Hippocampal formation (tissue), 2 donors: Measurements from ENCODE around the gene CDH20.
"Not testable (repeated sequence)": the region's sequence is repeated elsewhere in the genome, so short reads cannot be mapped to it uniquely, and the experiment has no call there.

Experiments
- DNase-seq, 2 donors: peaks; one replicate each; lab custom pipeline; 2025; lab: John Stamatoyannopoulos, UW

Gene CDH20

DNA sequence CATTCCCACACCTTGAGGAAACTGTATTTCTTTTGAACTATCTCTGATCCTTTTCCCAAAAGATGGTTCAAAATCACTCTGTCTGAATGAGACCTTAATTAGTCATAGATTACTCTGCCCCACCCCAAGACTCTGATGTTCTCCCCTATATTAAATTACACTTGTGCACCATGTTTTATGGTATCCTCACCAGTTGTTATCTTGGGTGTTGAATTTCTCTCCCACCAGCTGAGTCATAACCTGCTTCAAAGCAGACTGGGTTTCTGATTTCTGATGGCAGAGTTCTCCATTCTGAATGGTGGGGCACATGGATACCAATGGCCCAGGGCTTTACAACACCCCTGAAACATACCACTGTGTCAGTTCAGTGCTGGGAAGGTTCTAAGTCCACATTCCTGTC is 15.0 kb downstream of the CDH20 start:
- DNase-seq, result no peak

DNA sequence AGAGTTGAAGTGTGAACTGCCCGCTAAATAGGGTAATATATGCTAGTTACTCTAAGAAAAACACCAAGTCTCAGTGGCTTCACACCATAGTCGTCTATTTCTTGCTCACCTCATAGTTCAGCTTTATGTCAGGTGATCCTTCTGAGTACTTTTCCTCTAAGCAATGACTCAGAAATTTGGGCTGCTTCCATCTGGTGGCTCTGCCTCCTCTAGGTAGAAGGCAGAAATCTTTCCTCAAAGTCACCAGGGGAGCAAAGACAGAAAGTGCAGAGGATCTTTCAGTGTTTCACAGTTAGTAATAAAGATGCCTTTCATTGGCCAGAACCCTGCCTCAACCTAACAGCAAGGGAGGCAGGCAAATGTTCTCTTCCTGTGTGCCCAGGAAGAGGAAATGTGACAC is 17.3 kb downstream of the CDH20 start:
- DNase-seq, result no peak

DNA sequence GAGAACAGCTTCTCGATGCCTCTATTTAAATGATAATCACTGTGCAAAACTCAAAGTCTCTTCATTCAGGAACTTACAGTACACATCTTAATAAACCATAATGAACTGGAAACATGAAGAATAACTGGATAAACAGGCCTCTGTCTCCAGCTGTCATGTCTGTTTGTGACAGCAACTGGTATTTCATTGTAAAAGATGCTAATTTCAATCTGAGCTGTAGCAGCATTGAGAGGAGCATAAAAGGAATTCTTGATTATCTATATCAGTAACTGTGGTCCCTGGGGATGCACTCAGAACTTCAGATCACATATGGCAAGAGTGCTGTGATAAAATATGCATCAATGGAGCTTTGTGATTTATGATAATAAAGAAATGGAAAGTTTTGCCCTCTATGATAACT is 18.8 kb downstream of the CDH20 start:
- DNase-seq, result no peak

DNA sequence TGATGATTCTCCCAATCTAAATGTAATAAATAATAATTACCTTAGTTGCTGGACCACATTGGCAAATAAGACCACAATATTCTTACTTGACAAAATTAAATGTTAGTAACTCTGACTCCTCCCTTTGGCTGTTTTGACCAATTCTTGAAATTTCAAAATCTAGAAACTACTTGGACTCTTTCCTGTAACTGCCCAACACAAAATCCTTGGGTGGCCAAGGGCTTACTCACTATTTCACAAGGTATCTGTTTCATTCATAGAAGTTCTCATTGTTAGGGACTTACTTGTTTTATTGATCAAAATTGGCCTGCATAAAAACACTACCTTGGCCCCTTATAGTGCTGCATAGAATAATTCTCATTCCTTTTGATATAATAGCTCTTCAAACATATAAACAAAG is 19.4 kb downstream of the CDH20 start:
- no peak for DNase-seq

DNA sequence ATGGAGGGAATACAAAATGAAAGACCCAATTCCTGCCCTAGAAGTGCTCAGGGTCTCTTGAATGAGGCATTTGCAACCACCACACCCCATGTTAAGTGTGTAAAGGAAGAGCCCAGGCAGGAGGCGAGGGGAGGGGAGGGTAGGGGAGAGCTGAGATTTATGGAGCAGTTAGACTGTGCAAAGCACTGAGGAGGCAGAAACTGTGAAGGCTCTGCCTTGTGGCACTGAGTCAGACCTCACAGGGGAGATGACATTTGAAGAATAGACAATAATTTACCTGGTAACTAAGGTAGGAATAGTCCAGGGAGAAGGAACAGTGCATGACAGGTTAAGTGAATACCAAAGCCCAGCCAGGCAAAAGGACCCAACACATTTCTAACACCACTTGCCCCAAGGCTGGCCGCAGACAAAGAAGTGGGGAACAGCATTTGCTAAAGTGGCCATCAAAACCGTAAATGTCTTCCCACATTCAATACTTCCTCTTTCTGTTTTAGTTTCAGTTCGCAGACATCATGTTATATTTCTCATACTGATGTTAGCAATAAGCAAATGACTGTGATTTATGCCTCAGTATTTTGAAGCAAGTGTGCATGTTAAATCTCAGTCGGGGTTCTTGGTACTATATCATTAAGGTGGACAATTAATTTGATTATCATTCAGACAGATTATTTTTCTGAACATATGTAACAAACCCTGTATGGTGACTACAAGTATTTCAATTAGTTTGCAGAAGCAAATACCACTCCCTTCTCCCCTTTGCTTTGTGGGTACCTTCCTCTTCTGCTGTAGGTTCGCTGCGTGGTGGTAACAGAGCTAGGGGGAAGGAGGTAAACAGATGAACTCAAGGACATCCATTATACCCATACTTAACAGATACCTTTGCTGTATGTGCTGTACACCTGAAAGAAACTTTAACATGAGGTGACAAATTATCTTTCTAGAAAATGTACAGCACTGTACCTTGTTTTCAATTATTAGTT is 27.5 kb downstream of the CDH20 start:
- no peak for DNase-seq

DNA sequence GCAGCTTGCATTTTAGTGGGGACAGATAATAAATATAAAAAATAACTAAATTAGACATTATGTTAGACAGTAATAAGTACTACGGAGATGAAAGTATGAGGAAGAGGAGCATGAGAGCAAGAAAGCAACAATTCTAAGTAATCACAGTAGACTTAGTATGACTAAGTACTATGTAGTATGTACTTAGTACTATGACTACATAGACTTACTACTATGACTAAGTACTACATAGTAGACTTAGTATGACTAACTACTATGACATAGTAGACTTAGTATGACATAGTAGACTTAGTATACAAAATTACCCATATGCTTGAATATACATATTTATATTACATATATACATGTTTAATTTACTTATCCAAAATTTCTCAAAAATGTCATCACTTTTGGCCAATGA is 29.3 kb downstream of the CDH20 start:
- DNase-seq, result no peak

DNA sequence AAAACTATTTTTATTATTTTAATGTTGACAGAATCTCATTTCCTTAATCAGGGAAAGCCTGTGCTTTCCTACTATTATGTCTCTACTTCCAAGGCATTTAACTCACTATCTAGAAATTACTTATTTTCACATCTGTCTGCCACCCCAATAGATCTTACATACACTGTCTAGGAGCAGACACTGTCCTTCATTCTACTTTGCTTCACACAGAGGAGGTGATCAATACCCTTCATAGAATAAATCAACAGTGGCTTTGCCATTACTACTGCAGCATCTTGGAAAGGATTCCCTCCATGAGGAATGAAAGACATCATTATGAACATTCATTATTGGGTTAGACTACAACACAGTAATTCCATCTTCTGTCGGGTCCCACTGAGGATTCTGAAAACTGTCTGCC is 31.7 kb downstream of the CDH20 start:
- no peak for DNase-seq

DNA sequence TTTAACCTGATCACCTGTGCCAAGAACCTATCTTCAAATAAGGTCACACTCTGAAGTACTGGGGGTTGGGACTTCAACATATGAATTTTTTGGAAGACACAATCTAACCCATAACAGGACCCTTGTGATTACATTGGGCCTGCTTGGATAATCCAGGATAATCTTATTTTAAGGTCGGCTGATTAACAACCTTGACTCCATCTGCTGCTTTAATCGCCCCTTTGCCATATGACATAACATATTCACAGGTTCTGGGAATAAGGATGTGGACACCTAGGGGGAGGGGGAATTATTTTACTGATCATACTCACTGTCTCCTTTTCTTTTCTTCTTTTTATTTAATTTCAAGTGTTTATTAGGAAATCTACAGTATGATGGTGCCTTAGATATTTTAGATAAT is 34.8 kb downstream of the CDH20 start:
- DNase-seq, result no peak

DNA sequence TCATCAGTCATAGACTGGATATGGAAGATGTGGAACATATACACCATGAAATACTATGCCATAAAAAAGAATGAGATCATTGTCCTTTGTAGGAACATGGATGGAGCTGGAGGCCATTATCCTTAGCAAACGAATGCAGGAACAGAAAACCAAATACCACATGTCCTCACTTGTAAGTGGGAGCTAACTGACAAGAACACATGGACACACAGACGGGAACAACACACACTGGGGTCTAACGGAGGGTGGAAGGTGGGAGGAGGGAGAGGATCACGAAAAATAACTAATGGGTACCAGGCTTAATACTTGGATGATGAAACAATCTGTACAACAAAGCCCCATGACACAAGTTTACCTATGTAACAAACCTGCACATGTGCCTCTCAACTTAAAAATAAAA is 36.4 kb downstream of the CDH20 start:
- DNase-seq, result not testable (repeated sequence)

DNA sequence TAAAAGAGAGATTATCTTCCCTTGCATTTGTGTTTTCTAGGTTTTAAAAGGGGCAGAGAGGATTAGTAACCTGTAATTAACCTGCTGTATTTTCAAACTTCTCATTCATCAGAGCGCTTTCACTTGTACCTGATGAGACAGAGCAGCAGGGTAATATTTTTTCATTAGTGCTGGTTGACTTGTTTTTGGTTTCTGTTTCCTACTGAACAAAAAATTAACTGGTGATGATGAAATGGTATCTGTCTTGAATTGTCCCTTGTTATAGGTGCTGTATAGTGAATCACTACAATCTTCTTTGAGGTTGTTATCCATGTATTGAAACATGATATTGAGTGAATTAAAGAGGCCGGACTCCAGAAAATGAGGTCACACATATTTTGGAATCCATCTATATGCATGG is 37.9 kb downstream of the CDH20 start:
- DNase-seq, result no peak

DNA sequence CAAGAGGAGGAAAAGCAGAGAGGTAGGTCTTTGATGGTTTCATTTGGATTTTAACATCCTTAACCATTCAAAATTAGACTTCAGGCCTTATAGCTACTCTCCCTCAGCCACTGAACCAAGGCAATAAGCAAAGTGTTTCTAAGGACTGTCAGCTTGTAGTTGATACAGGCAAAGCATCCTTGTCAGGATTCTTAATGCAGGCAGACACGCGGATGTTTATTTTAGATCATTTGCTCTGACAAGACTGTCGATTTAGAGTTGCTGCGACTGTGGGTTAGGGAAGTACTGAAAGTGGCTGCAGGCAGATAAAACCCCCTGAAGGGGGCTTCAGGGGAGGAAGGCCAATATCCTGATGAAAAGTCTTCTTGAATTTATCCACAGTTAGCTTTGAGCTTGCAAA is 46.6 kb downstream of the CDH20 start:
- no peak for DNase-seq

DNA sequence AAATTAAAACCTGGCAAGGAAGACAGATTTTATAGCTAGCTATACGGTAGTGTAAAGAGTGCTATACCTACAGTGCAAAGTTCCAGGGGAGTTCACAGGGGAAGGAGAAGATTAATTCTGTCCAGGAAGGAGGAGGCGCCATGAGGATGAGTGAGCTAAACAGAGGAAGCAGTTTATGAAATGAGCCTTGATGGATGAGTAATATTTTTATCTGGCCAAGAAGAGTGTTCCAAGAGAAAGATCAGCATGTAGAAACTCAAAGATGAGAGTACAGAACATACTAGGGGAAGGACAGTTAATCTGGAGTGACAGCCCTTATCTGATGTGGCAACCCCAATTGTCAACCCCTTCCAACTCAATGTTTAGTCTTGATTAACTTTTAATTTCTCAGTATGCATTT is 54.8 kb downstream of the CDH20 start:
- DNase-seq, result no peak

DNA sequence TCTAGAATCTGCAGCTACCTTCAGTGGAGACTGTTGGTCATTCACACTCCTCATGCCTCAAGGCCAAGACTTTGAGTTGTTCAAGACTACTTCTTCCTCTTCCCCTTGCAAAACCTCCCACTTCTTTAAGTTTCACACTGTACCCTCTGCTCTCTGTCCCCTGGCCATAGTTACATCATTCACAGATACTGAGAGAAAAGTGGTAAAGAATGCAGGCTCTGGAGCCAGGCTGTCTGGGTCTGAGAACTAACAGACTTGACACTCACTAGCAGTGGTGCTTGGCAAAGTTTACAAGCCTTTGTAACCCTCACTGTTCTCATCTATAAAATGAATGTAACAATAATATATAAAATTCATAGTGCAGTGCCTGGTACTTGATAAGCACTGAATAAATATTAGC is 61.8 kb downstream of the CDH20 start:
- no peak for DNase-seq

DNA sequence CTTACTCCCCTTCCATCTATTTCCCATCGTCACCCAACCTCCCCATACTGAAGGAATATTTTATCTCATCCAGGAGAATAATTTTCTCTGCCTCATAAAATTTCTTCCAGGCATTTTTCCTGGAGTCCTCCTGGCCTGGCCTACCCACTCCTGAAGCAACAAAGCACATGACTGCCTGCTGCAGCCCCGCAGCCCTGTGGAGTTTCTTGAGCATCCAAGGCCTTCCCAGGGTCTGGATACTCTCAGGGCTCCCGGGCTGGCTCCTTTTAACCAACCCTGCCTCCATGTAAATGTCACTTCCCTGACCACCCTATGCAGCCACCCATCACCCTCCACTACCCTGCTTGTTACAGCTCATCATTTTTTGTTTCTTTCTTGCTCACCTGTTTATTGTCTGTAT is 64.0 kb downstream of the CDH20 start:
- no peak for DNase-seq

DNA sequence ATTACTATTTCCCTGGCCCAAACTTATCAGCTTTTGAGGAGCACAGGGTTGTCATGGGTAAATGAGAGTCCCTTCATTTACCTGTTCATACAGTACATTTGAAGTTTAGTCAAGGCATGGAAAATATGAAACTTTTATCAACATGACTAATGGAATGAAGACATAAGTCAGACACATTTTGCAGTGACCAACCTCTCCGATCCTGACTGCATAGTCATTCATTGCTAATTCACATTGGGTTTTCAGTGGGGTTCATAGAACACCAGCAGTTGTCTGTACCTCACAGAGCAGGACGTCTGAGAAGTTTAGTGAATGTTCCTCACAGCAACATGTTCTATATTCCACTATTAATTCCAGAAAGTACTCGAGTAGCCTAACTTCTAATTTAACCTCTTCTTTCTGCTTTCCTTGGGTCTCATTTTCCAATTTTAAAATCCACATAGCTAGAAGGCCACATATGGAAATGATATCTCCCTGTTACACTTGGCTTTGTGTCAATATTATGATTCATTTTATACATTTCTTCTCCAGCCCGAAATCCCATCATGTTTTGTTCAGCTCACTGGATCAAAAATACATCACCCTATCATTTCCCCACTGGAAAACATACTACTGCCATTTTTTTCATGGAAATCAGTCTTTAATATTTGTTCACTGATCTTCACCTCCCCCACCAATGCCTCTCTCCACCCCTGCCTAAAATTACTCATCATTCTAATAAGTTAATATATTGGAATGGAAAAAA is 65.9 kb downstream of the CDH20 start:
- no peak for DNase-seq

DNA sequence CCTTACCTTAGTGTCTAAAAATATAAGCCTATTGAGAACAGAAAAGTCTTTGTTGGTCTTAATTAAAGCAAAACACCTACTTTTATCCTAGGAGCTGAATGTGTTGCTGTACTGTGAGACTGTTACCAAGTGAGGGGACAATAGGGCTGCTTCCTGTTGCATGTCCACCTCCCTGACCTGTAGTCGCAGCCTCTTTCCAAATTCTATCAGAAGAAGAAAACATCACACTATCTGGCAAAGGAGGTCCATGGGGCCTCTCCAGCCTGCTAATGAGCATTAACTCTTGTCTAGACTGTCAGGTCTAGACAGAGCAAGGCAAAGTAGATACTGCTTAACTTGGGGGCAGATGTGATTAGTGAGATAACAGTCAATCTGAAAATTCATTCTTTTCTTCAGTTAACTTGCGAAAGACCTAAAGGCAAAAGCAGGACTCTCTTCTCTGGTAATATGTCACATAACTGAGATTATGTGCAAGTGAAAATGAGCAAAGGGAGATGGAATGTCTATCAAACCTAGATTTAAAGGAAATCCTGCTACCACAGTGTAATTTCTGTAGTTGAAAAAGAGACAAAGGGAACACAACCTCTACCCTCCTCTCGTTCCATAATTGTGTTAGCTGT is 66.9 kb downstream of the CDH20 start:
- DNase-seq, result no peak

DNA sequence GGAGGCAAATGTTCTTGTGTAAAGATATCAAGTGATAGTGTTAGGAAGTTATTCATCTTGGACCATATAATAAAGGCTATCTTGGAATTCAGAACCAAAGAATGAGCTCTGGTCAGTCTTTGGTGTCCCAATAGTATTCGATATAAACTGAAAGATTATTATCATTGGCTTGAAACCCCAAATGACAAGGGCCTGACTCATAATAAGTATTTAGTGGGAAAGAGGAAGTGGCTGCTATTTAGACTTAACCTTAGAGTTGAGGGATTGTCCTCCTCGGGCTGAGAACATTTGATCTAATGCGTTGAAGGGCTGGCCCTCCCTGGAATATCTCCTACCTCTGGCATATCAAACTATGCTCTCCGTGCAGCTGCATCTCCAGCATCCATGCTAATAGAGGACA is 67.5 kb downstream of the CDH20 start:
- DNase-seq, result no peak

DNA sequence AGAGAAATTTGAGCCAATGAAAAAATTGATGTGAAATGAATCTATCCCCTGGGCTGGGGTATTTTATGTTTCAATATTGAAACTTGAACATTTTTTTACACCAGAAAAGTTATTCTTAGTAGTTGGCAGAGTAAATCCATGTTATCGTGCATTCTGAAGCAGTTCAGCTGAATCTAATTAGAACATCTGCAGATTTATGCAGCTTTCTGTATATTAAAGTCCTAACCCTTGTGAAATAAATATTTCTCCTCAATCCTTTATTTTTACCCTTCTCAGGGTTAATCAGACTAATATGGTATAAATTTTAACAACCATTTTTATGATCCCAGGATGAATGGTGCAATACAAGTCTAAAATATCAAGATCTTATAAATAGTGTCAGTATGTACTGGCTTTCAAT is 69.5 kb downstream of the CDH20 start:
- no peak for DNase-seq

DNA sequence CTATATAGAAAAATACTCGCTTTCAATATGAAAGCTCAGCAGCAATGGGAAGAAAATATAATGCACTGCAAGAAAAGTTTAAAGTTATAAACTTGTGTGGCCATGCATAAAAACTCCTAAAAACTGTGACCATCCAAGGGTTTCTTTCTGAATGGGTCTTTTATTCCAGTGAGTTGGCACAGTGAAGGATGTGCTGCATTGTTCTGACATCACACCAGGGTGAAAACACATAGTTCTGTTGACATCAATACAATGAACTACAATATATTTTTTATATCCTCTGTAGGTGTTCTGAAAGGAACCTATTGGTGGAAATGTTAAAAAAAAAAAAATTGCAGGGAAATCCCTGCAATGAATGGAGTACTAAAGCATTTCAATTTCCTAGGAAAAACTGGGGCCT is 80.2 kb downstream of the CDH20 start:
- DNase-seq, result peak in 1 of 2 donors; percentile 83

DNA sequence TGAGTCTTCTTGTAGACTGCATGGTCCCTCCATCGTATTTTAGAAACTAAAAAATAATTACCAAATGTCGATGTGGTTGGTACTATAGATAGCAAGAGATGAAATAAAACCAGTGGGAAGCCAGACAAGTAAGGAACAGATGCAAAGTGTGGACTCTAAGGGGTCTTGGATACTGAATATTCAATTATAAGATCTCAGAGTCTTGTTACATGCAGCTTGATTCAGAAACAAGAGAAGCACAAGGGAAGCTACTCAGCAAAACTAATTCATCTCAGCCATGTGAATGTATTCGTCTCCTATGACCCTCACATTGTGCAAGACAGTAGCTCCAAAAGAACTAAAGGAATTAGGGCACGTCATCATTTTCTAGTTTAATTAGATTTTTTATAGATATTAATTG is 80.9 kb downstream of the CDH20 start:
- DNase-seq, result peak in 1 of 2 donors; percentile 41

DNA sequence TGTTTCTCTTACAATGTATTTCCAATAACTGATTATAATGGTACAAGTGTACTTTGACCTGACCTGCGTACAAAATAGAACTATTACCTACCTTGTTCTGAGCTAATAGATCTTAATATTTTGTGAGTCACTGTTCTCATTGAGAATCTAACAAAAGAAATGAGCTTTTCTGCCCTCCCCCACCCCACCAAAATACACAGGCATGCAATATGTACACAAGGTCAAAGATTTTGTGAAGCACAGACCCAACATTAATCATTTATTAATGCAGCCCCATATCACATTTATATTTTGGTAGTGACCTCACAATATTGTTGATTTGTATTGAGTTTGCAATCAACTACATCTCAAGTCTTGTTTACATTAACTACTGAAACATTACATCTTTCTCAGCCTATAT is 86.5 kb downstream of the CDH20 start:
- no peak for DNase-seq

DNA sequence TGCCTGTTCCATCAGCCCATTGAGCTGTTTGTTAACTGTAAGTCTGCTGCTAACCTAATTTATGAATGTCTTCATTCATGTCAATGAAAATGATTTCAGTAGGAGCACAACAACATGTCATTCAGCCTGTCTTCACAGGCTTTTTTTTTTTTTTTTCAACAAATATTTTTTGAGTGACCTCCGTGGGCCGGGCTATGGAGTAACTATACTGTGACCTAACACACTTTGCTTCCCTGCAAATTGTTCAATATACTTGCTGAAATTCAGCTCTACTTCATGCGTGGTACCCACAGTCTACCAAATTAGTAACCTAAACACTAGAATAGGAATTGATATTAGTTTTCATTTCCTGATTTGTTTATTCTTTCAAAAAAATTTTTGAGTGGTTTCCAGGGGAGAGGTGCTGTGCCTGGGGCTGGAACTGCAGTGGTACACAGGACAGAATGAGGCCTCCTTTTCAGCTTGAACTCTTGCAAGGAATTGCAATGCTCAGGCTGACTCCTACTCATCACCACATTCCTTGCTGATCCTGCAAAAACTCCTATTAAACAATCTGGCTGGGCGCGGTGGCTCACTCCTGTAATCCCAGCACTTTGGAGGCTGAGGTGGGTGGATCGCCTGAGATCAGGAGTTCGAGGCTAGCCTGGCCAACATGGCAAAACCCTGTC is 87.1 kb downstream of the CDH20 start:
- DNase-seq, result no peak
